SK-N-SH treated with all-trans-retinoic acid at 6 μM for 48 hours (cell line): ENCODE data around the gene S100A8.

Experiments used
- ATAC-seq: fragments of 200-7000 bp; cut with Tn5 transposase; 3 replicates; pipeline ENCODE4 v1.9.1; 2020; ENCODE audit warnings: mild to moderate bottlenecking, moderate library complexity
- ARNTL ChIP-seq: fragments of 450-650 bp; formaldehyde crosslinking; IDR thresholded peaks from 2 replicates; pipeline ENCODE4 v1.5.0; 2020; ENCODE audit warnings: low read depth, mild to moderate bottlenecking, moderate library complexity, borderline replicate concordance
- BACH2 ChIP-seq: fragments of 250-450 bp; sonication (Bioruptor Pico); IDR thresholded peaks from 2 replicates; pipeline ENCODE4 v1.9.0; 2021; ENCODE audit warnings: mild to moderate bottlenecking, borderline replicate concordance
- CSDC2 ChIP-seq: fragments of 250-450 bp; sonication (Bioruptor Pico); IDR thresholded peaks from 2 replicates; pipeline ENCODE4 v1.5.0; 2020; ENCODE audit warnings: mild to moderate bottlenecking, moderate library complexity
- ESRRG ChIP-seq: fragments of 250-450 bp; sonication (Bioruptor Pico); IDR thresholded peaks from 2 replicates; pipeline ENCODE4 v1.6.1; 2021; ENCODE audit warnings: mild to moderate bottlenecking
- GLIS3 ChIP-seq: fragments of 250-450 bp; sonication (Bioruptor Pico); IDR thresholded peaks from 2 replicates; pipeline ENCODE4 v1.5.0; 2020; ENCODE audit warnings: mild to moderate bottlenecking, moderate library complexity
- ISL1 ChIP-seq: fragments of 250-450 bp; sonication (Bioruptor Pico); IDR thresholded peaks from 2 replicates; pipeline ENCODE4 v2.1.2; 2022; ENCODE audit warnings: mild to moderate bottlenecking, moderate library complexity
- OSR1 ChIP-seq: fragments of 250-450 bp; sonication (Bioruptor Pico); IDR thresholded peaks from 2 replicates; pipeline ENCODE4 v1.8.0; 2022; ENCODE audit warnings: moderate library complexity, mild to moderate bottlenecking, inconsistent platforms
- PPARA ChIP-seq: fragments of 250-450 bp; sonication (Bioruptor Pico); IDR thresholded peaks from 2 replicates; pipeline ENCODE4 v1.5.0; 2020; ENCODE audit warnings: mild to moderate bottlenecking, borderline replicate concordance
- RARB ChIP-seq: fragments of 250-450 bp; sonication (Bioruptor Pico); IDR thresholded peaks from 2 replicates; pipeline ENCODE4 v1.8.0; 2021; ENCODE audit warnings: mild to moderate bottlenecking, moderate library complexity
- SNAI2 ChIP-seq: fragments of 250-450 bp; sonication (Bioruptor Pico); IDR thresholded peaks from 2 replicates; pipeline ENCODE4 v1.5.0; 2020; ENCODE audit warnings: mild to moderate bottlenecking, moderate library complexity
- TCF4 ChIP-seq: fragments of 250-450 bp; sonication (Bioruptor Pico); IDR thresholded peaks from 2 replicates; pipeline ENCODE4 v1.8.0; 2021; ENCODE audit warnings: mild to moderate bottlenecking, moderate library complexity, borderline replicate concordance
- TOX ChIP-seq: fragments of 250-450 bp; sonication (Bioruptor Pico); IDR thresholded peaks from 2 replicates; pipeline ENCODE4 v1.8.0; 2021; ENCODE audit warnings: mild to moderate bottlenecking, moderate library complexity, borderline replicate concordance
- ZC3H10 ChIP-seq: fragments of 250-450 bp; sonication (Bioruptor Pico); IDR thresholded peaks from 2 replicates; pipeline ENCODE4 v1.5.1; 2021; ENCODE audit warnings: mild to moderate bottlenecking, moderate library complexity
- ZFP3 ChIP-seq: fragments of 250-450 bp; sonication (Bioruptor Pico); IDR thresholded peaks from 2 replicates; pipeline ENCODE4 v1.5.0; 2020; ENCODE audit warnings: mild to moderate bottlenecking, moderate library complexity
- ZFP30 ChIP-seq: fragments of 450-650 bp; formaldehyde crosslinking; IDR thresholded peaks from 2 replicates; pipeline ENCODE4 v1.5.0; 2022; ENCODE audit warnings: mild to moderate bottlenecking, moderate library complexity
- ZNF565 ChIP-seq: fragments of 450-650 bp; formaldehyde crosslinking; conservative IDR thresholded peaks from 2 replicates; pipeline ENCODE4 v1.5.0; 2020; ENCODE audit warnings: low read depth, mild to moderate bottlenecking, moderate library complexity
- ZNF8 ChIP-seq: fragments of 450-650 bp; formaldehyde crosslinking; IDR thresholded peaks from 2 replicates; pipeline ENCODE4 v1.5.0; 2020; ENCODE audit warnings: mild to moderate bottlenecking, moderate library complexity
- TF ChIP-seq, protein P1 (sequence below): fragments of 250-450 bp; sonication (Bioruptor Pico); IDR thresholded peaks from 2 replicates; pipeline ENCODE4 v1.5.1; 2021; ENCODE audit warnings: mild to moderate bottlenecking, moderate library complexity
- TF ChIP-seq, protein P2 (sequence below): fragments of 250-450 bp; sonication (Bioruptor Pico); IDR thresholded peaks from 2 replicates; pipeline ENCODE4 v1.5.1; 2020; ENCODE audit warnings: low read depth, mild to moderate bottlenecking, moderate library complexity
- TF ChIP-seq, protein P3 (sequence below): fragments of 250-450 bp; sonication (Bioruptor Pico); IDR thresholded peaks from 2 replicates; pipeline ENCODE4 v1.8.0; 2020; ENCODE audit warnings: mild to moderate bottlenecking, moderate library complexity, borderline replicate concordance
- TF ChIP-seq, protein P4 (sequence below): fragments of 250-450 bp; sonication (Bioruptor Pico); IDR thresholded peaks from 2 replicates; pipeline ENCODE4 v1.8.0; 2021; ENCODE audit warnings: low read depth, mild to moderate bottlenecking, moderate library complexity, borderline replicate concordance
- TF ChIP-seq, protein P5 (sequence below): fragments of 250-450 bp; sonication (Bioruptor Pico); IDR thresholded peaks from 2 replicates; pipeline ENCODE4 v1.5.0; 2020; ENCODE audit warnings: mild to moderate bottlenecking, moderate library complexity

S100A8 gene

DNA sequence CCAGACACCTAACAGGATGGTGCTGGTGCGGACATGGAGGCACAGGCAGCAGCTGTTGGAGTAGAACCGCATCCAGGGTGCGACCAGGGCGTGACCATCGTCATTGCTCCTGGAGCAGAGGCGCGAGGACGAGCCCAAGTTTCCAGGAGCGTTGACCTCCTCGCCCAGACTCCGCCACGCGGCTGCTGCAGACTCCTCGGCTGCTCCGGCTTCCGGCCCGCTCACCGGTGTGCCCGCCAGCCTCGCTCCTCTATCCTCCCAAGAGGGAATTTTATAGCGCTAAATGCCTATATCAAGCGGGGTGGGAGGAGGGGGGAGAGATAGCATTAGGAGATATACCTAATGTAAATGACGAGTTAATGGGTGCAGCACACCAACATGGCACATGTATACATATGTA lies 10.2 kb downstream of the S100A8 start (continued):
- TF ChIP-seq, protein P1, sequence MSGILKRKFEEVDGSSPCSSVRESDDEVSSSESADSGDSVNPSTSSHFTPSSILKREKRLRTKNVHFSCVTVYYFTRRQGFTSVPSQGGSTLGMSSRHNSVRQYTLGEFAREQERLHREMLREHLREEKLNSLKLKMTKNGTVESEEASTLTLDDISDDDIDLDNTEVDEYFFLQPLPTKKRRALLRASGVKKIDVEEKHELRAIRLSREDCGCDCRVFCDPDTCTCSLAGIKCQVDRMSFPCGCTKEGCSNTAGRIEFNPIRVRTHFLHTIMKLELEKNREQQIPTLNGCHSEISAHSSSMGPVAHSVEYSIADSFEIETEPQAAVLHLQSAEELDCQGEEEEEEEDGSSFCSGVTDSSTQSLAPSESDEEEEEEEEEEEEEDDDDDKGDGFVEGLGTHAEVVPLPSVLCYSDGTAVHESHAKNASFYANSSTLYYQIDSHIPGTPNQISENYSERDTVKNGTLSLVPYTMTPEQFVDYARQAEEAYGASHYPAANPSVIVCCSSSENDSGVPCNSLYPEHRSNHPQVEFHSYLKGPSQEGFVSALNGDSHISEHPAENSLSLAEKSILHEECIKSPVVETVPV (CRISPR knock-in tag), result no peak
- no peak for TF ChIP-seq CSDC2 (CRISPR knock-in tag)
- no peak for TF ChIP-seq BACH2 (CRISPR knock-in tag)
- TF ChIP-seq, all 23 proteins: peak for 0

DNA sequence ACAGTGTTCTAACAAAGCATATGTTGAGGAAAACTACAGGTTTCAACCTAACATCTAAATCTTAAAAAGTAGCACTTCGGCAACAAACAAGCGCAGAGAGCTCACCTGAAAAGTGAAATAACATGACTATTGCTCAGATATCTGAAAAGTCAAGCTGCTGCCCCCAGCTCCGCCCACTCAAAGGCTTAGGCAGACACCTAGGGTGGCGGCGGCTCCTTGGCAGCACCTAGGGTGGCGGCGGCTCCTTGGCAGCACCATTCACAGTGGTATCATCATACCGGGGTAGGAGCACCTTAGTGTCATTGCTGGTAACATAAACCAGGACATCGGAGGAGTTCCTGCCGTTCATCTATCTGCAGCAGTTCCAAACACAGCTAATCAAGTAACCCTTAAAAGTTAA lies 11.3 kb downstream of the S100A8 start:
- TF ChIP-seq ZNF8 (CRISPR knock-in tag) (no peak), ZFP30 (no peak), GLIS3 (CRISPR knock-in tag) (no peak), OSR1 (CRISPR knock-in tag) (no peak), PPARA (CRISPR knock-in tag) (no peak), ARNTL (CRISPR knock-in tag) (no peak), RARB (no peak), ESRRG (CRISPR knock-in tag) (no peak), TOX (CRISPR knock-in tag) (no peak), ZFP3 (CRISPR knock-in tag) (no peak), ISL1 (CRISPR knock-in tag) (no peak), BACH2 (CRISPR knock-in tag) (no peak)
- TF ChIP-seq, protein P2, sequence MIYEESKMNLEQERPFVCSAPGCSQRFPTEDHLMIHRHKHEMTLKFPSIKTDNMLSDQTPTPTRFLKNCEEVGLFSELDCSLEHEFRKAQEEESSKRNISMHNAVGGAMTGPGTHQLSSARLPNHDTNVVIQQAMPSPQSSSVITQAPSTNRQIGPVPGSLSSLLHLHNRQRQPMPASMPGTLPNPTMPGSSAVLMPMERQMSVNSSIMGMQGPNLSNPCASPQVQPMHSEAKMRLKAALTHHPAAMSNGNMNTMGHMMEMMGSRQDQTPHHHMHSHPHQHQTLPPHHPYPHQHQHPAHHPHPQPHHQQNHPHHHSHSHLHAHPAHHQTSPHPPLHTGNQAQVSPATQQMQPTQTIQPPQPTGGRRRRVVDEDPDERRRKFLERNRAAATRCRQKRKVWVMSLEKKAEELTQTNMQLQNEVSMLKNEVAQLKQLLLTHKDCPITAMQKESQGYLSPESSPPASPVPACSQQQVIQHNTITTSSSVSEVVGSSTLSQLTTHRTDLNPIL (CRISPR knock-in tag), result no peak
- TF ChIP-seq, protein P3, sequence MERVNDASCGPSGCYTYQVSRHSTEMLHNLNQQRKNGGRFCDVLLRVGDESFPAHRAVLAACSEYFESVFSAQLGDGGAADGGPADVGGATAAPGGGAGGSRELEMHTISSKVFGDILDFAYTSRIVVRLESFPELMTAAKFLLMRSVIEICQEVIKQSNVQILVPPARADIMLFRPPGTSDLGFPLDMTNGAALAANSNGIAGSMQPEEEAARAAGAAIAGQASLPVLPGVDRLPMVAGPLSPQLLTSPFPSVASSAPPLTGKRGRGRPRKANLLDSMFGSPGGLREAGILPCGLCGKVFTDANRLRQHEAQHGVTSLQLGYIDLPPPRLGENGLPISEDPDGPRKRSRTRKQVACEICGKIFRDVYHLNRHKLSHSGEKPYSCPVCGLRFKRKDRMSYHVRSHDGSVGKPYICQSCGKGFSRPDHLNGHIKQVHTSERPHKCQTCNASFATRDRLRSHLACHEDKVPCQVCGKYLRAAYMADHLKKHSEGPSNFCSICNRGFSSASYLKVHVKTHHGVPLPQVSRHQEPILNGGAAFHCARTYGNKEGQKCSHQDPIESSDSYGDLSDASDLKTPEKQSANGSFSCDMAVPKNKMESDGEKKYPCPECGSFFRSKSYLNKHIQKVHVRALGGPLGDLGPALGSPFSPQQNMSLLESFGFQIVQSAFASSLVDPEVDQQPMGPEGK, result no peak
- TF ChIP-seq, protein P4, sequence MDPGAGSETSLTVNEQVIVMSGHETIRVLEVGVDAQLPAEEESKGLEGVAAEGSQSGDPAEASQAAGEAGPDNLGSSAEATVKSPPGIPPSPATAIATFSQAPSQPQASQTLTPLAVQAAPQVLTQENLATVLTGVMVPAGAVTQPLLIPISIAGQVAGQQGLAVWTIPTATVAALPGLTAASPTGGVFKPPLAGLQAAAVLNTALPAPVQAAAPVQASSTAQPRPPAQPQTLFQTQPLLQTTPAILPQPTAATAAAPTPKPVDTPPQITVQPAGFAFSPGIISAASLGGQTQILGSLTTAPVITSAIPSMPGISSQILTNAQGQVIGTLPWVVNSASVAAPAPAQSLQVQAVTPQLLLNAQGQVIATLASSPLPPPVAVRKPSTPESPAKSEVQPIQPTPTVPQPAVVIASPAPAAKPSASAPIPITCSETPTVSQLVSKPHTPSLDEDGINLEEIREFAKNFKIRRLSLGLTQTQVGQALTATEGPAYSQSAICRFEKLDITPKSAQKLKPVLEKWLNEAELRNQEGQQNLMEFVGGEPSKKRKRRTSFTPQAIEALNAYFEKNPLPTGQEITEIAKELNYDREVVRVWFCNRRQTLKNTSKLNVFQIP, result no peak
- TF ChIP-seq, protein P5, sequence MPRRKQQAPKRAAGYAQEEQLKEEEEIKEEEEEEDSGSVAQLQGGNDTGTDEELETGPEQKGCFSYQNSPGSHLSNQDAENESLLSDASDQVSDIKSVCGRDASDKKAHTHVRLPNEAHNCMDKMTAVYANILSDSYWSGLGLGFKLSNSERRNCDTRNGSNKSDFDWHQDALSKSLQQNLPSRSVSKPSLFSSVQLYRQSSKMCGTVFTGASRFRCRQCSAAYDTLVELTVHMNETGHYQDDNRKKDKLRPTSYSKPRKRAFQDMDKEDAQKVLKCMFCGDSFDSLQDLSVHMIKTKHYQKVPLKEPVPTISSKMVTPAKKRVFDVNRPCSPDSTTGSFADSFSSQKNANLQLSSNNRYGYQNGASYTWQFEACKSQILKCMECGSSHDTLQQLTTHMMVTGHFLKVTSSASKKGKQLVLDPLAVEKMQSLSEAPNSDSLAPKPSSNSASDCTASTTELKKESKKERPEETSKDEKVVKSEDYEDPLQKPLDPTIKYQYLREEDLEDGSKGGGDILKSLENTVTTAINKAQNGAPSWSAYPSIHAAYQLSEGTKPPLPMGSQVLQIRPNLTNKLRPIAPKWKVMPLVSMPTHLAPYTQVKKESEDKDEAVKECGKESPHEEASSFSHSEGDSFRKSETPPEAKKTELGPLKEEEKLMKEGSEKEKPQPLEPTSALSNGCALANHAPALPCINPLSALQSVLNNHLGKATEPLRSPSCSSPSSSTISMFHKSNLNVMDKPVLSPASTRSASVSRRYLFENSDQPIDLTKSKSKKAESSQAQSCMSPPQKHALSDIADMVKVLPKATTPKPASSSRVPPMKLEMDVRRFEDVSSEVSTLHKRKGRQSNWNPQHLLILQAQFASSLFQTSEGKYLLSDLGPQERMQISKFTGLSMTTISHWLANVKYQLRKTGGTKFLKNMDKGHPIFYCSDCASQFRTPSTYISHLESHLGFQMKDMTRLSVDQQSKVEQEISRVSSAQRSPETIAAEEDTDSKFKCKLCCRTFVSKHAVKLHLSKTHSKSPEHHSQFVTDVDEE, result no peak
- no peak for ATAC-seq

DNA sequence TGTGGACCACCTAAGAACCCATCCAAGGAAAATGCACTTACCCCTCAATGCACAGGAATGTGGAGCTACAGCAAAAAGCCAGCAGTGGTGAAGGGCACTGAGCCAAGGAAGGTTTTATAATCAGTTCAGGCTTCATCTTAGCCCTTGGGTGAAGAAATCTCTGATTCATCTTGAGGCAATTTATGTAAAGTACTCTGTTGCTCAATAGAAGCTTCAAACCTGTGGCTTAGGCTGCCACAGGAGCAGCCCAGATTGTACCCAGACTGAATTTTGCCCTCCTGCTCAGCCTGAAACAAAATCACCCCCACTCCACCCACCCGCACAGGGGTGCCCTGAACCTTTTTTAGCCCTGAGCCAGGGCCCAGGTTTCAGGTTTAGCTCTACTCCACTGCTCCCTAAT lies 15.4 kb downstream of the S100A8 start, which contains the start of gene S100A12:
S100A12 (minus strand) TSS at position 111 of the 400 bp plus-strand sequence. CDS start 1,029 bp downstream, outside the sequence.
- ATAC-seq, result no peak; the same call in 2 of the 3 replicates
- no peak for TF ChIP-seq TCF4
- no peak for TF ChIP-seq OSR1 (CRISPR knock-in tag)
- no peak for TF ChIP-seq ZNF8 (CRISPR knock-in tag)
- no peak for TF ChIP-seq ESRRG (CRISPR knock-in tag)
- TF ChIP-seq ZC3H10 (CRISPR knock-in tag), result no peak
- no peak for TF ChIP-seq PPARA (CRISPR knock-in tag)
- no peak for TF ChIP-seq ZFP3 (CRISPR knock-in tag)
- TF ChIP-seq, protein P4, result no peak
- no peak for TF ChIP-seq ZNF565 (CRISPR knock-in tag)
- no peak for TF ChIP-seq ARNTL (CRISPR knock-in tag)
- no peak for TF ChIP-seq SNAI2 (CRISPR knock-in tag)
- TF ChIP-seq, protein P5, result no peak
- TF ChIP-seq, protein P3, result no peak
- no peak for TF ChIP-seq GLIS3 (CRISPR knock-in tag)
- no peak for TF ChIP-seq CSDC2 (CRISPR knock-in tag)
- no peak for TF ChIP-seq ISL1 (CRISPR knock-in tag)
